ENCODE measurements around the gene TSPOAP1.

- TF ChIP-seq CTCF (IDR thresholded peaks at IDR 0.05): no peak
- no peak for TF ChIP-seq POLR2A (IDR thresholded peaks at IDR 0.05; ENCODE audit: low read length)
- TF ChIP-seq MYC (IDR thresholded peaks at IDR 0.05; ENCODE audit: borderline replicate concordance, low read length): no peak
- no peak for TF ChIP-seq REST (IDR thresholded peaks at IDR 0.05)
- TF ChIP-seq MAFK (IDR thresholded peaks at IDR 0.05; ENCODE audit: partially characterized antibody): no peak
- no peak for TF ChIP-seq EP300 (IDR thresholded peaks at IDR 0.05)
- TF ChIP-seq CHD2 (IDR thresholded peaks at IDR 0.05; ENCODE audit: low read length, partially characterized antibody): no peak
Observed at GRCh38 chr17:58270476-58271215, 57.9 kb downstream of the TSPOAP1 start.
